ENCODE results near the gene KANSL3. TPM values are rescaled to one million over a fixed set of nuclear protein-coding genes. Genes with fewer than 3 reads are reported as not detected.

KANSL3 gene
- total RNA-seq, 2 experiments from 2014 or later: 54.4 to 61.8 TPM

DNA sequence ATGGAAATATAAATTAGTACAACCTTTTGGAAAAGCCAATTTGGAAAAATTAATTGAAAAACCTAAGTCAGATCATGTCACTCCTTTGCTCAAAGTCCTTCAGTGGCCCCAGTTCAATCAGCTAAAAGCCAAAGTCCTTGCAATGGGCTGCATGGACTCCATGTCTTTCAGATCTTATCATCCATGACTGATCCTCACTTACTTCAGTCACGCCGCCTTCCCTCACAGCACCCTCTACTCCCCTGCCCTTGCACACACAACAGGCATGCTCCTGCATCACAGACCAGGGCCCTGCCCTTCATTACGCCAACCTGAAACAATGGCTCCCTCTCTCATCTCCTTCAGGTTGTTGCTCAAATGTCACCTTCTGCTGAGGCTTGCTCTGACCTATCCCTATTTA, 15.6 kb downstream of the KANSL3 start:
- Mint-ChIP-seq H3K36me3 (ENCODE audit: low read depth) (peaks cover 63% of the 10 kb centered on the region), H3K4me3 (no peak overlapping the region), H3K9me3 (no peaks in the 10 kb centered on the region), H3K4me1 (ENCODE audit: low read depth) (peaks cover 6% of the 10 kb centered on the region), H3K27me3 (no peaks in the 10 kb centered on the region), H3K27ac (no peak overlapping the region)
- ChIA-PET POLR2A (no interaction called here), CTCF (no interaction called here)
- ATAC-seq (ENCODE audit: poor library complexity) (no peak), DNase-seq (no peak)
- TF ChIP-seq, protein P1, sequence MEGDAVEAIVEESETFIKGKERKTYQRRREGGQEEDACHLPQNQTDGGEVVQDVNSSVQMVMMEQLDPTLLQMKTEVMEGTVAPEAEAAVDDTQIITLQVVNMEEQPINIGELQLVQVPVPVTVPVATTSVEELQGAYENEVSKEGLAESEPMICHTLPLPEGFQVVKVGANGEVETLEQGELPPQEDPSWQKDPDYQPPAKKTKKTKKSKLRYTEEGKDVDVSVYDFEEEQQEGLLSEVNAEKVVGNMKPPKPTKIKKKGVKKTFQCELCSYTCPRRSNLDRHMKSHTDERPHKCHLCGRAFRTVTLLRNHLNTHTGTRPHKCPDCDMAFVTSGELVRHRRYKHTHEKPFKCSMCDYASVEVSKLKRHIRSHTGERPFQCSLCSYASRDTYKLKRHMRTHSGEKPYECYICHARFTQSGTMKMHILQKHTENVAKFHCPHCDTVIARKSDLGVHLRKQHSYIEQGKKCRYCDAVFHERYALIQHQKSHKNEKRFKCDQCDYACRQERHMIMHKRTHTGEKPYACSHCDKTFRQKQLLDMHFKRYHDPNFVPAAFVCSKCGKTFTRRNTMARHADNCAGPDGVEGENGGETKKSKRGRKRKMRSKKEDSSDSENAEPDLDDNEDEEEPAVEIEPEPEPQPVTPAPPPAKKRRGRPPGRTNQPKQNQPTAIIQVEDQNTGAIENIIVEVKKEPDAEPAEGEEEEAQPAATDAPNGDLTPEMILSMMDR (IDR thresholded peaks at IDR 0.05): no peak
- Histone ChIP-seq H3K4me3 (ENCODE audit: low read length) (no peak overlapping the region), H3K9me3 (ENCODE audit: control insufficient read depth in 1 of 2, insufficient read depth in 1 of 2, low read length in 2 of 2) (no peaks in the 10 kb centered on the region), H3K27me3 (ENCODE audit: control insufficient read depth in 1 of 2, insufficient read depth in 2 of 2, low read length in 2 of 2) (no peaks in the 10 kb centered on the region), H3K27ac (ENCODE audit: low read depth in 1 of 2, low read length in 2 of 2) (no peak overlapping the region), H3K4me1 (ENCODE audit: insufficient read depth, low read length) (peaks cover 1% of the 10 kb centered on the region), H3K36me3 (ENCODE audit: insufficient read depth, low read length) (peaks cover 39% of the 10 kb centered on the region)
- intact Hi-C loops (cut with DNase I, micrococcal nuclease): no loop called here

DNA sequence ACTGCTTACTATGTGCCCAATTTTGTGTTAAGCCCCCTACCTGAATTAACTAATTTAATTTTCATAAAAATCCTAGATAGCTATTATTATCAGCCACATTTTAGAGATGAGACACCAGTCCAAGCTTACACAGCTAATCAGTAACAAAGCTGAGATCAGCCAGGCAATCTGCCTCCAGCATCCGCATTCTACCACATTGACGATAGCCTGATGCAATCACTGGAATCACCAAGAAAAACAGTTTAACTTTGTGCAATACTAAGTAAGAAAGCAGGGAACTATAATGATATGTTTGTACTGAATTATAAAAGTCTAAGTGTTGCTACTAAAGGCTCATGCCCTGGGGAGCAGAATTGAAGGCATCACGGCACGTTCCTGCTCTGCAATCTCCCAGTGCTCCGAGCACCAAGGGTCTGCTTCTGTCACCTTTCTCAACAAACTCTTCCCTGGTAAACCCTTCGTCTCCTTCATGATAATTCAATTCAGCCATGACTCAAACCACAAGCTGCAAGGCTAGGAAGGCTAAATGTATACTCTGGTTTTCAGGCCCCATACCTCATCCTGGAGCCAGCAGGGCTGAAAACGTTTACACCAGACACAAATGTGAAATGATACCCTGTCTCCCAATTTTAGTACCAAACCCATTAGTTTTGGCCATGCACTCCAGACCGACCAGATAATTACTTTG, 19.4 kb downstream of the KANSL3 start:
- peaks cover 61% of the 10 kb centered on the region for H3K36me3 Mint-ChIP-seq (ENCODE audit: low read depth)
- ChIA-PET POLR2A (interaction anchor here (0.6 to 0.9 kb wide), 2 partner anchors 97 to 144 kb away, joined by 3 read pairs; no protein-coding TSS in a partner anchor), CTCF (no interaction called here)
- peaks cover 11% of the 10 kb centered on the region for H3K4me1 Mint-ChIP-seq (ENCODE audit: low read depth)
- H3K4me3 Mint-ChIP-seq: no peak overlapping the region
- ATAC-seq (ENCODE audit: poor library complexity) (no peak), DNase-seq (no peak)
- H3K27me3 Mint-ChIP-seq: no peaks in the 10 kb centered on the region
- H3K27ac Mint-ChIP-seq: no peak overlapping the region
- no peaks in the 10 kb centered on the region for H3K9me3 Mint-ChIP-seq
- Histone ChIP-seq H3K27me3 (ENCODE audit: control insufficient read depth in 1 of 2, insufficient read depth in 2 of 2, low read length in 2 of 2) (no peaks in the 10 kb centered on the region), H3K36me3 (ENCODE audit: insufficient read depth, low read length) (peaks cover 38% of the 10 kb centered on the region), H3K4me3 (ENCODE audit: low read length) (no peak overlapping the region), H3K4me1 (ENCODE audit: insufficient read depth, low read length) (peaks cover 16% of the 10 kb centered on the region), H3K9me3 (ENCODE audit: control insufficient read depth in 1 of 2, insufficient read depth in 1 of 2, low read length in 2 of 2) (no peaks in the 10 kb centered on the region), H3K27ac (ENCODE audit: low read depth in 1 of 2, low read length in 2 of 2) (no peak overlapping the region)
- TF ChIP-seq, protein P1 (IDR thresholded peaks at IDR 0.05): no peak
- intact Hi-C loops (cut with DNase I, micrococcal nuclease): no loop called here

DNA sequence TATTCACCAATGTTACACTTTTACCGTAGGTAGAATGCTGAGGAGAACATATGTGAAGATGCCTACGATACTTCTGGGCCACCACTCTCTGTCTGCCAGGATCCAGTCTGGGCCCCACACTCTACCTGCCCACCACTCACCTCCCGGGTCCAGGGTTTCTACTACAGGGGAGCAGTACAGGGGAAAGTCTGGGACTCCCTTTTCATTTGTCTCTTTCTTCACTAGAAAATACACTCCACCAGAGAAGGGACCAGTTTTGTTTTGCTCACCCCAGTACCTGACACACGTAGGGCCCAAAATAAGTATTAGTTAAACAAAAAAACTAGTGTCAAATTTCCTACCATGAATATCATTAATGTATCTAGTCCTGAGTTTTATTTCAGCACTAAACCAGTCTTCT, 21.1 kb downstream of the KANSL3 start:
- Histone ChIP-seq H3K36me3 (ENCODE audit: insufficient read depth, low read length) (peaks cover 52% of the 10 kb centered on the region), H3K4me1 (ENCODE audit: insufficient read depth, low read length) (peaks cover 16% of the 10 kb centered on the region), H3K4me3 (ENCODE audit: low read length) (no peak overlapping the region), H3K27ac (ENCODE audit: low read depth in 1 of 2, low read length in 2 of 2) (no peak overlapping the region), H3K27me3 (ENCODE audit: control insufficient read depth in 1 of 2, insufficient read depth in 2 of 2, low read length in 2 of 2) (no peaks in the 10 kb centered on the region), H3K9me3 (ENCODE audit: control insufficient read depth in 1 of 2, insufficient read depth in 1 of 2, low read length in 2 of 2) (no peaks in the 10 kb centered on the region)
- H3K9me3 Mint-ChIP-seq: no peaks in the 10 kb centered on the region
- DNase-seq: no peak
- ChIA-PET CTCF (no interaction called here), POLR2A (interaction anchor here (1.2 to 1.3 kb wide), 2 partner anchors 21 to 22 kb away, joined by 3 read pairs; partner anchors contain the start of gene KANSL3)
- intact Hi-C loops (cut with DNase I, micrococcal nuclease): no loop called here
- H3K4me1 Mint-ChIP-seq (ENCODE audit: low read depth): peaks cover 11% of the 10 kb centered on the region
- no peak overlapping the region for H3K4me3 Mint-ChIP-seq
- peak overlapping the region; percentile 44 for H3K27ac Mint-ChIP-seq
- no peak for ATAC-seq (ENCODE audit: poor library complexity)
- H3K36me3 Mint-ChIP-seq (ENCODE audit: low read depth): peaks cover 62% of the 10 kb centered on the region
- H3K27me3 Mint-ChIP-seq: no peaks in the 10 kb centered on the region
- TF ChIP-seq, protein P1 (IDR thresholded peaks at IDR 0.05): no peak
